Spleen (tissue), 11 donors: Measurements from ENCODE around the gene PHEX. TPM values are rescaled to one million over a fixed set of nuclear protein-coding genes. Genes with fewer than 3 reads are reported as not detected.

Source experiments
- DNase-seq: peaks from one replicate; pipeline ENCODE4 v3.0.0-alpha.2; 2020
- H3K27ac ChIP-seq, 8 donors: fragments of 200-600 bp; sonication (generic) in 7 of 8; 1 replicate in 4 of 8; 2 replicates in 4 of 8; pipeline versions ENCODE4 v1.5.0 to v1.8.0; 2016 to 2021; ENCODE audit warnings: inconsistent platforms in 4 of 8, mild to moderate bottlenecking in 4 of 8, moderate library complexity in 1 of 8
- H3K27me3 ChIP-seq, 7 donors: fragments of 200-600 bp; sonication (generic) in 6 of 7; replicated peaks in 1 of 7; 1 replicate in 4 of 7; 2 replicates in 3 of 7; pipeline versions ENCODE4 v1.5.0 to v1.8.0; 2016 to 2021; ENCODE audit warnings: inconsistent platforms in 3 of 7, mild to moderate bottlenecking in 1 of 7
- H3K36me3 ChIP-seq, 6 donors: fragments of 200-600 bp; sonication (generic) in 5 of 6; 1 replicate in 4 of 6; 2 replicates in 2 of 6; pipeline versions ENCODE4 v1.5.0 to v1.8.0; 2016 to 2021; ENCODE audit warnings: inconsistent platforms in 2 of 6
- H3K4me1 ChIP-seq, 6 donors: fragments of 200-600 bp; sonication (generic) in 5 of 6; 1 replicate in 3 of 6; 2 replicates in 3 of 6; pipeline versions ENCODE4 v1.5.0 to v1.8.0; 2016 to 2021; ENCODE audit warnings: inconsistent platforms in 3 of 6
- H3K4me3 ChIP-seq, 8 donors: fragments of 200-600 bp; sonication (generic) in 7 of 8; 1 replicate in 4 of 8; 2 replicates in 4 of 8; pipeline versions ENCODE4 v1.5.0 to v1.8.0; 2016 to 2021; ENCODE audit warnings: inconsistent platforms in 4 of 8, mild to moderate bottlenecking in 4 of 8, moderate library complexity in 2 of 8
- H3K9me3 ChIP-seq, 8 donors: fragments of 200-600 bp; sonication (generic) in 7 of 8; 1 replicate in 4 of 8; 2 replicates in 4 of 8; pipeline versions ENCODE4 v1.5.0 to v1.8.0; 2016 to 2021; ENCODE audit warnings: inconsistent platforms in 4 of 8
- CTCF ChIP-seq, 11 experiments: fragments of 200-600 bp in 7 of 11; fragments of 450-650 bp in 4 of 11; sonication (generic) in 4 of 11; IDR thresholded peaks in 8 of 11; conservative IDR thresholded peaks in 3 of 11; 1 replicate in 7 of 11; 2 replicates in 4 of 11; pipeline versions ENCODE4 v1.4.0 to v1.8.0; 2016 to 2021; ENCODE audit warnings: antibody characterized with exemption in 11 of 11, inconsistent platforms in 4 of 11, mild to moderate bottlenecking in 1 of 11
- POLR2A ChIP-seq, 3 donors: fragments of 450-650 bp; IDR thresholded peaks; one replicate each; pipeline ENCODE4 v1.5.1; 2017; ENCODE audit warnings: antibody characterized with exemption in 3 of 3, mild to moderate bottlenecking in 1 of 3
- POLR2AphosphoS5 ChIP-seq, 3 donors: sonication (generic); formaldehyde crosslinking; IDR thresholded peaks; one replicate each; pipeline ENCODE4 v1.5.1; 2017; ENCODE audit warnings: antibody characterized with exemption in 3 of 3
- WGBS, 5 donors: extraction: QIAGEN DNeasy Blood & Tissue Kit in 3 of 5; methylation state at CpG; one replicate each; pipeline versions ENCODE4 v1.1.5 to v1.1.7; 2013 to 2018; 5-methylcytosine and 5-hydroxymethylcytosine counted together
- intact Hi-C: fragments of 100-400 bp; cut with DNase I; formaldehyde crosslinking; loops from one replicate; pipeline ENCODE4 v1.15.0; 2023; ENCODE audit warnings: low total_unique reads
- polyA plus RNA-seq, 3 donors: library from polyadenylated mRNA; stranded (reverse); fragments of 200-250 nt; gene quantifications; one replicate each; pipeline ENCODE4 v1.2.1, GENCODE V29; 2013
- total RNA-seq, 7 donors: library from RNA; depleted of rRNA in 3 of 7; stranded (reverse); fragments of >200 nt in 3 of 7; fragmentation: NEBNext Ultra II Directional in 4 of 7; extraction: Animal tissue kit (Norgen Biotek cat#: 25700) in 4 of 7; gene quantifications; one replicate each; pipeline versions ENCODE4 v1.1.0 to v1.2.1, GENCODE V29; 2016 to 2021
- donor health status: healthy with polysubstance abuse.
- donor health status: DM: no; HTN: no; CAD: no; lungs with moderate emphysema.
- donor health status: DM: no; HTN: no; CAD: no.
- donor health status: Bipolar disorder and iron deficiency.
- donor health status: healthy.
- donor health status: DM: no; HTN: no; CAD: no.
- donor health status: DM: yes; HTN: yes; CAD: no.

PHEX gene
- total and polyA plus RNA-seq, 10 donors = 0.13 to 1.5 (median 0.54) TPM

- WGBS, 5 donors = 77 to 93% (median 91%) methylated on average over 7 of the region's 7 CpGs
These were observed 84.8 kb downstream of the PHEX start for GRCh38 chrX:22116605-22117546.

DNA sequence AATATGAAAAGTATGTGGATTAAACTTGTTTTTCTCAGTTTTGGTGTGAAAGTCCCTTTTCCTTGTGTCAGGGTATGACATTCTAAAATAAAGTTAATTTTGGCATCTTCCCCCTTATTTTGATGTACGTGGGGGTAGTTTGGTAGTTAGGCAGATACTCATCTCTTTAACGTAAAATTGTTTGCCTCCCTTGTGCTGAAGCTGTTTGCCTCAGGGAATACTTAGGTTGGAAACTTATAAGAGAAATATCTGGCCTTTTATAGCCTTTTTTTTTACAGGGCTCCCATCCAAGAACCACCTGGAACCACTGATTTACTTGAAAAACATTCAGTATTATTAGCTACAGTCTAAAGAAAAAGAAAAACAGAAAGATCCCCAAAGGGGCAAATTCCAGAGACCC is 85.5 kb downstream of the PHEX start:
- intact Hi-C loops = no loop called here
- Histone ChIP-seq H3K27ac (no peak overlapping the region), H3K27me3 (no peaks in the 10 kb centered on the region), H3K9me3 (no peaks in the 10 kb centered on the region), H3K4me1 (no peaks in the 10 kb centered on the region), H3K4me3 (no peak overlapping the region), H3K36me3 (no peaks in the 10 kb centered on the region)
- no peak for DNase-seq
- TF ChIP-seq CTCF (IDR thresholded peaks at IDR 0.05 in 8 of 11, conservative IDR thresholded peaks at IDR 0.05 in 3 of 11) (no peak), POLR2A (IDR thresholded peaks at IDR 0.05) (no peak), POLR2AphosphoS5 (IDR thresholded peaks at IDR 0.05) (no peak)
- 50 to 96% (median 65%) methylated on average over 2 of the region's 2 CpGs for WGBS, 5 donors

More at GRCh38 chrX:22116605-22117546, 84.8 kb downstream of the PHEX start:
- intact Hi-C loops = no loop called here
- H3K27me3 ChIP-seq = no peaks in the 10 kb centered on the region
- no peaks in the 10 kb centered on the region for H3K36me3 ChIP-seq
- no peak overlapping the region for H3K27ac ChIP-seq
- no peak for DNase-seq
- H3K4me3 ChIP-seq = no peak overlapping the region
- no peaks in the 10 kb centered on the region for H3K4me1 ChIP-seq
- no peak for TF ChIP-seq CTCF (IDR thresholded peaks at IDR 0.05 in 8 of 11, conservative IDR thresholded peaks at IDR 0.05 in 3 of 11)
- no peak for TF ChIP-seq POLR2A (IDR thresholded peaks at IDR 0.05)
- TF ChIP-seq POLR2AphosphoS5 (IDR thresholded peaks at IDR 0.05) = no peak
- H3K9me3 ChIP-seq = no peaks in the 10 kb centered on the region

DNA sequence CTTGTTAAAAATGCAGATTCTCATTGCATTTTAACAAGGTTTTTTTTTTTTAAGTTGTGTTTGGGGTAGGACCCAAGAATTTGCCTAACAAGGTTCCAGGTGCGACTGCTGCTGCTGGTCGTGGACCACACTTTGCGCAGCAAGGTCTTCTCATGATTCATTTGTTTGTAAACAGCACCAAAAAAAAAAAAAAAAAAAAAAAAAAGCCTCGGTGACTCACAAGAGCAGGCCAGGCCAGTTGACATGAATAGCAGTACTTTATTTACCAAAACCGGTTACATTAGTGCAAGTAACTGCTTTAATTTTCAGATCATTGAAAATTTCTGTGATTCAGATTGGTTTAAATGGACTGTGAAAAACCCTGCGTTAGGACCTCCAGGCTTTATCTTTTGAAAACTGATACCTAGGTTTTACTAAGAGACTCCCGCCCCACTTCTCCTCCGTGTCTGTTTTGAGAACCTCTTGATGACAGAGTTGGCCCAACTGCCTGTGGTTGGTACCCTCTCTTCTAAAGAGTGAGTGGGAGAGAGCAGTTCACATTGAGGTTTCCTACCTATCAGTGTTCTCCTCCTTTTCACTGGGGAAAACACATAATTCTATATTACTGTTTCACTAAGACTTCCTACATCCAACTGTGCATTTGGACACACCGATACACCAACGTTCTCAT is 86.2 kb downstream of the PHEX start:
- WGBS, 5 donors = 60 to 89% (median 83%) methylated on average over 10 of the region's 10 CpGs
- no peaks in the 10 kb centered on the region for H3K9me3 ChIP-seq
- H3K27me3 ChIP-seq = no peaks in the 10 kb centered on the region

More for the DNA sequence above, 86.2 kb downstream of the PHEX start:
- Histone ChIP-seq H3K4me1 (no peaks in the 10 kb centered on the region), H3K36me3 (no peaks in the 10 kb centered on the region), H3K27ac (no peak overlapping the region), H3K4me3 (no peak overlapping the region)
- intact Hi-C loops = no loop called here
- no peak for DNase-seq
- TF ChIP-seq POLR2AphosphoS5 (IDR thresholded peaks at IDR 0.05) = no peak
- no peak for TF ChIP-seq CTCF (IDR thresholded peaks at IDR 0.05 in 8 of 11, conservative IDR thresholded peaks at IDR 0.05 in 3 of 11)
- TF ChIP-seq POLR2A (IDR thresholded peaks at IDR 0.05) = no peak
